GM12878 (cell line): ENCODE results near the gene MYH10. TPM values are rescaled to one million over a fixed set of nuclear protein-coding genes. Genes with fewer than 3 reads are reported as not detected.

ENCODE experiments used
- ATAC-seq: fragments of 200-7000 bp; cut with Tn5 transposase; 3 replicates; pipeline ENCODE4 v1.9.1; 2020; ENCODE audit warnings: mild to moderate bottlenecking, moderate library complexity
- BruUV-seq: library from RNA; stranded (reverse); fragments of 400-500 nt; replicated peaks from 2 replicates; lab custom pipeline; 2021; lab: Mats Ljungman, UMichigan
- CTCF ChIA-PET: fragments of 300-600 bp; sonication (Branson Sonifier 250); formaldehyde crosslinking; extraction: SDS; loops from one replicate; lab custom pipeline; 2021; ENCODE audit warnings: inconsistent platforms; lab: Yijun Ruan, JAX
- POLR2A ChIA-PET: fragments of 350-600 bp; formaldehyde crosslinking; extraction: SDS; loops from one replicate; lab custom pipeline; 2021; ENCODE audit warnings: inconsistent platforms; lab: Charles Lee
- RAD21 ChIA-PET: fragments of 300-600 bp; sonication (Branson Sonifier 250); formaldehyde crosslinking; loops from one replicate; lab custom pipeline; 2023; ENCODE audit warnings: antibody characterized with exemption; ENCODE audit not compliant: unreplicated experiment; lab: Charles Lee
- SMC1A ChIA-PET: fragments of 300-600 bp; sonication (Branson Sonifier 250); formaldehyde crosslinking; loops from one replicate; lab custom pipeline; 2023; ENCODE audit not compliant: unreplicated experiment, uncharacterized antibody; lab: Charles Lee
- DNase-seq: peaks from one replicate; pipeline ENCODE4 v3.0.0-alpha.2; 2011; ENCODE audit warnings: low read depth, low spot score
- FAIRE-seq: peaks from 3 replicates; lab custom pipeline; 2011; peaks lifted over from hg19 to GRCh38; lab: Jason Lieb, UNC
- H2AFZ ChIP-seq: 2 replicates; pipeline ENCODE4 v1.6.0; 2011; ENCODE audit warnings: low read depth, low read length, control low read depth; ENCODE audit not compliant: control insufficient read depth
- H3K27ac ChIP-seq: 2 replicates; pipeline ENCODE4 v1.5.1; 2011; ENCODE audit warnings: control low read depth; ENCODE audit not compliant: control insufficient read depth, insufficient read depth
- H3K27me3 ChIP-seq, 2 experiments: replicated peaks in 1 of 2; 2 replicates each; pipeline versions ENCODE4 v1.6.0 to v1.6.1; 2011; ENCODE audit warnings: low read length in 1 of 2; ENCODE audit not compliant: control insufficient read depth in 2 of 2, insufficient read depth in 2 of 2
- H3K36me3 ChIP-seq, 2 experiments: 2 replicates each; pipeline ENCODE4 v1.5.1; 2011; ENCODE audit warnings: low read length in 1 of 2; ENCODE audit not compliant: control insufficient read depth in 2 of 2, insufficient read depth in 2 of 2
- H3K4me1 ChIP-seq: 2 replicates; pipeline ENCODE4 v1.6.1; 2011; ENCODE audit warnings: mild to moderate bottlenecking, low read length, moderate library complexity, mixed read lengths; ENCODE audit not compliant: control insufficient read depth, insufficient read depth
- H3K4me2 ChIP-seq: 2 replicates; pipeline ENCODE4 v1.6.0; 2011; ENCODE audit warnings: control low read depth; ENCODE audit not compliant: control insufficient read depth, insufficient read depth
- H3K4me3 ChIP-seq: fragments of 200-600 bp; sonication (generic); 2 replicates; pipeline ENCODE4 v1.5.1; 2016
- H3K79me2 ChIP-seq: 2 replicates; pipeline ENCODE4 v1.6.0; 2011; ENCODE audit warnings: low read length; ENCODE audit not compliant: control insufficient read depth, insufficient read depth
- H3K9ac ChIP-seq: 2 replicates; pipeline ENCODE4 v1.8.0; 2011; ENCODE audit warnings: low read length, control low read depth, mixed read lengths; ENCODE audit not compliant: control insufficient read depth, insufficient read depth
- H3K9me3 ChIP-seq: replicated peaks from 3 replicates; pipeline ENCODE4 v1.5.1; 2011; ENCODE audit warnings: mild to moderate bottlenecking, low read length; ENCODE audit not compliant: control insufficient read depth, insufficient read depth
- H4K20me1 ChIP-seq: 2 replicates; pipeline ENCODE4 v1.6.0; 2011; ENCODE audit not compliant: control insufficient read depth, insufficient read depth
- BCL3 ChIP-seq: IDR thresholded peaks from 2 replicates; pipeline ENCODE4 v1.6.1; 2011; ENCODE audit warnings: borderline replicate concordance, low read depth, mild to moderate bottlenecking, moderate library complexity, low read length; ENCODE audit not compliant: insufficient read depth, poor library complexity, severe bottlenecking
- E4F1 ChIP-seq: fragments of 450-650 bp; IDR thresholded peaks from 2 replicates; pipeline ENCODE4 v1.6.1; 2018; ENCODE audit warnings: borderline replicate concordance, mild to moderate bottlenecking; ENCODE audit not compliant: partially characterized antibody
- ETV6 ChIP-seq, 2 experiments: fragments of 450-650 bp in 1 of 2; IDR thresholded peaks in 1 of 2; conservative IDR thresholded peaks in 1 of 2; 2 replicates each; pipeline ENCODE4 v1.6.1; 2014; ENCODE audit warnings: antibody characterized with exemption in 1 of 2, borderline replicate concordance in 1 of 2, low read depth in 1 of 2, mild to moderate bottlenecking in 1 of 2, moderate library complexity in 1 of 2
- ZNF274 ChIP-seq: IDR thresholded peaks from one replicate; pipeline ENCODE4 v1.8.0; 2011; ENCODE audit not compliant: insufficient read length, insufficient read depth
- WGBS: methylation state at CpG from one replicate; pipeline ENCODE4 v1.1.6; 2016; ENCODE audit warnings: low lambda C conversion rate; ENCODE audit not compliant: insufficient replicate concordance, insufficient coverage; ENCODE audit errors: missing lambda C conversion rate; 5-methylcytosine and 5-hydroxymethylcytosine counted together
- in situ Hi-C: fragments of 300-500 bp; cut with MboI; formaldehyde crosslinking; loops from 9 replicates; pipeline ENCODE4 v1.14.3; 2018; ENCODE audit warnings: mixed read lengths
- intact Hi-C: fragments of 100-400 bp; cut with micrococcal nuclease; formaldehyde crosslinking; loops from one replicate; pipeline ENCODE4 v1.14.2; 2022; ENCODE audit not compliant: unreplicated experiment
- polyA plus RNA-seq, 11 experiments: library from polyadenylated mRNA; depleted of rRNA in 4 of 11; unstranded in 6 of 11; stranded (reverse) in 5 of 11; fragments of >200 nt; fragmentation: Nextera tagmentation in 4 of 11; fragmentation: Illumina TruSeq in 1 of 11; extraction: Ambion mirVana in 4 of 11; extraction: Trizol in 1 of 11; gene quantifications; 1 replicate in 1 of 11; 2 replicates in 10 of 11; pipeline versions ENCODE4 v1.2.1 to v1.2.3, GENCODE V29; 2011 to 2016; ENCODE audit warnings: inconsistent platforms in 2 of 11, missing spikeins in 2 of 11, low read depth in 1 of 11
- total RNA-seq, 4 experiments: library from RNA; depleted of rRNA in 3 of 4; stranded (reverse); fragments of >200 nt in 3 of 4; fragmentation: Illumina TruSeq in 1 of 4; extraction: Trizol in 1 of 4; gene quantifications; 2 replicates each; pipeline versions ENCODE4 v1.2.1 to v1.2.3, GENCODE V29; 2013 to 2021

MYH10 gene
- total and polyA plus RNA-seq, 10 of the 15 experiments (the other 5 are each of a cell fraction or from before 2014, with no cell fraction given) = 0.33 to 7.1 (median 1.0) TPM

- no peak for DNase-seq
- no peak for ATAC-seq
- no peak overlapping the region for H3K4me3 ChIP-seq
- H2AFZ ChIP-seq = no peak overlapping the region
- no peak overlapping the region for H3K27ac ChIP-seq
- no peaks in the 10 kb centered on the region for H3K79me2 ChIP-seq
- SMC1A ChIA-PET = interaction anchor here (1.0 kb wide), 1 partner anchor 9 kb away, joined by 4 read pairs; no protein-coding TSS in a partner anchor
- no peaks in the 10 kb centered on the region for H3K36me3 ChIP-seq
- H4K20me1 ChIP-seq = no peaks in the 10 kb centered on the region
- CTCF ChIA-PET = interaction anchor here (1.7 kb wide), 1 partner anchor 241 kb away, joined by 7 read pairs; no protein-coding TSS in a partner anchor
- WGBS = 38% methylated on average over 1 of the region's 1 CpG
- BruUV-seq = no TSS peak
- no peak for FAIRE-seq
- H3K27me3 ChIP-seq = peaks cover 2 to 3% of the 10 kb centered on the region in 2 experiments; a peak in 1 of 4 replicates
- no peaks in the 10 kb centered on the region for H3K9me3 ChIP-seq
- in situ Hi-C loops (no loop called here), intact Hi-C loops (no loop called here)
- RAD21 ChIA-PET = no interaction called here
- no peaks in the 10 kb centered on the region for H3K4me1 ChIP-seq
- TF ChIP-seq ZNF274 (no peak), ETV6 (conservative IDR thresholded peaks at IDR 0.05 in 1 of 2, IDR thresholded peaks at IDR 0.05 in 1 of 2; ENCODE audit: borderline replicate concordance in 1 of 2, low read depth in 1 of 2) (no peak)
- no peak overlapping the region for H3K9ac ChIP-seq
- no peak overlapping the region for H3K4me2 ChIP-seq
- POLR2A ChIA-PET = no interaction called here
Measured at GRCh38 chr17:8650119-8650499, 19.6 kb upstream of the MYH10 start.

DNA sequence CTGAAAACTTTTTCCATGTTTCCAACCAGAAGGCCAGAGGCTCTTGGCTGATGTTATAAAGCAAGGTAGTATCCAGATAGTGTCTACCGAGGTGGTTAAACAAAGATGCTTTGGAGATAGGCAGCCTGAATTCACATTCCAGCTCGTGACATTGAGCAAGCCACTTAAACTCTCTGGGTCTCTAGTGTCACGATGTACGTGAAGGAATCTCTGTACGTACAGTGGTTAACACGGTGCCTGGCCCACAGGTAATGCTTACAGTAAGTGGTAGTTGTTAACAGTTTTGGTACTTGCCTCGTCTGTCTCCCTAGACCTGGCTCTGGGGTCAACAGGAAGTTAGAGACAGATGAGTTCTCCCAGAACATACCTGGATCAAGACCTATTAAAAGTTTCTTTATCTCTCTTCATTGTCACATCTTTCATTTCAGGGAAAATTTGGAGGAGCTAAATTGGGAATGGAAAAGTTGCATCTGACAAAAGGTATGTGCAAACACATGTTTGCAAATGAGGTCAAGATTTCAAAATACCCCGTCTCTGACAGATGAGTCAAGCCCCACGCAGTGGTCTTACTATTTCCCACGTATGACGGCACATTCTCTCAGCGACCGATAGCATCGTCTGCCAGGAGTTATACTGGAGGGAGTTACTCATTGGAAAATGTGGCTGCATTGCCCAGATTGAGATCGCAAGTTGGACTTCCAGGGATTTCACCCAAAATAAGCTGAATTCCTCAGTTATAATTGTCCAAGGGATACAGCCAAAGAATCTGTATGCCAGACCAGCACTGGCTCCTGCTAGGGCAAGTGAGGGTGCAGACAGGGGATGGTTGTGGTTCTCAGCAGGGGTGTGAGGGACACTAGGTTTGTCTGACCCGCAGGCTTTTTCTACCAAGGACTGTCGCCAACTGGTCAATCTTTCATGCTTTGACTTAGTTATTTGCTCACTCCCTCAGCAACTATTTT is 18.9 kb upstream of the MYH10 start:
- BruUV-seq = no TSS peak
- intact Hi-C loops = no loop called here
- no peak for ATAC-seq
- RAD21 ChIA-PET = no interaction called here
- Histone ChIP-seq H3K9me3 (no peaks in the 10 kb centered on the region), H3K79me2 (no peaks in the 10 kb centered on the region), H3K4me2 (no peak overlapping the region), H3K27me3 (peaks cover 2 to 3% of the 10 kb centered on the region in 2 experiments; a peak in 1 of 4 replicates)
- WGBS = 51% methylated on average over 17 of the region's 17 CpGs
- CTCF ChIA-PET = no interaction called here
- TF ChIP-seq E4F1 (no peak), BCL3 (peak; percentile 71)
- TF ChIP-seq, all 136 proteins: peak for 1
- no peak overlapping the region for H3K4me3 ChIP-seq
- H3K9ac ChIP-seq = no peak overlapping the region
- H4K20me1 ChIP-seq = no peaks in the 10 kb centered on the region
- H3K27ac ChIP-seq = no peak overlapping the region
- H2AFZ ChIP-seq = no peak overlapping the region
- no peaks in the 10 kb centered on the region for H3K4me1 ChIP-seq
- FAIRE-seq = no peak
- DNase-seq = no peak
- H3K36me3 ChIP-seq = no peaks in the 10 kb centered on the region
- ChIA-PET SMC1A (interaction anchor here (1.0 kb wide), 1 partner anchor 8 kb away, joined by 4 read pairs; no protein-coding TSS in a partner anchor), POLR2A (interaction anchor here (0.6 kb wide), 1 partner anchor 1264 kb away, joined by 3 read pairs; no protein-coding TSS in a partner anchor)
- in situ Hi-C loops = no loop called here
